C1 segment of cervical spinal cord (tissue), 14 donors: ENCODE measurements around the gene RCOR1.

Experiments used
- DNase-seq, 14 donors: peaks; one replicate each; lab custom pipeline; 2025; lab: John Stamatoyannopoulos, UW

The RCOR1 gene

GRCh38 chr14:102774391-102775153 lies 182.1 kb downstream of the RCOR1 start:
- DNase-seq = peak in 9 of 14 donors; percentile 13 to 50 (median 25)

- DNase-seq = peak in 3 of 14 donors; percentile 39 to 45 (median 43)
Measured at GRCh38 chr14:102775855-102776760, 183.7 kb downstream of the RCOR1 start.

- DNase-seq = peak in 12 of 14 donors; percentile 12 to 77 (median 42)
Measured at GRCh38 chr14:102776761-102777710, 184.6 kb downstream of the RCOR1 start, which contains the start of gene TRAF3. TRAF3 (plus strand) TSS chr14:102777449; CDS start chr14:102870202, 92,753 bp downstream.

- DNase-seq = peak in 2 of 14 donors; percentile 41 to 55
Measured at GRCh38 chr14:102777711-102778337, 185.4 kb downstream of the RCOR1 start.

- DNase-seq = peak in 2 of 14 donors; percentile 9 to 57
Measured at GRCh38 chr14:102778338-102779083, 186.1 kb downstream of the RCOR1 start.

GRCh38 chr14:102779084-102779462 lies 186.6 kb downstream of the RCOR1 start:
- DNase-seq = no peak

GRCh38 chr14:102779574-102780315 lies 187.3 kb downstream of the RCOR1 start:
- peak in 1 of 14 donors; percentile 50 for DNase-seq
